GM21447 (cell line): Measurements from ENCODE around the gene FXYD6.
"Not testable (repeated sequence)": the region's sequence is repeated elsewhere in the genome, so short reads cannot be mapped to it uniquely, and the experiment has no call there.

Source experiments
- ATAC-seq: cut with Tn5 transposase; IDR thresholded peaks from one replicate; pipeline ENCODE4 v1.9.1; 2021; ENCODE audit not compliant: unreplicated experiment

Gene FXYD6, protein sequence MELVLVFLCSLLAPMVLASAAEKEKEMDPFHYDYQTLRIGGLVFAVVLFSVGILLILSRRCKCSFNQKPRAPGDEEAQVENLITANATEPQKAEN

GRCh38 chr11:117876341-117877119 lies at the start of gene FXYD6:
FXYD6 (minus strand) TSS chr11:117876658; CDS start chr11:117842776, 33,882 bp downstream.
- no peak for ATAC-seq

- not testable (repeated sequence) for ATAC-seq
Observed at GRCh38 chr11:117926166-117926565, 49.7 kb upstream of the FXYD6 start.

DNA sequence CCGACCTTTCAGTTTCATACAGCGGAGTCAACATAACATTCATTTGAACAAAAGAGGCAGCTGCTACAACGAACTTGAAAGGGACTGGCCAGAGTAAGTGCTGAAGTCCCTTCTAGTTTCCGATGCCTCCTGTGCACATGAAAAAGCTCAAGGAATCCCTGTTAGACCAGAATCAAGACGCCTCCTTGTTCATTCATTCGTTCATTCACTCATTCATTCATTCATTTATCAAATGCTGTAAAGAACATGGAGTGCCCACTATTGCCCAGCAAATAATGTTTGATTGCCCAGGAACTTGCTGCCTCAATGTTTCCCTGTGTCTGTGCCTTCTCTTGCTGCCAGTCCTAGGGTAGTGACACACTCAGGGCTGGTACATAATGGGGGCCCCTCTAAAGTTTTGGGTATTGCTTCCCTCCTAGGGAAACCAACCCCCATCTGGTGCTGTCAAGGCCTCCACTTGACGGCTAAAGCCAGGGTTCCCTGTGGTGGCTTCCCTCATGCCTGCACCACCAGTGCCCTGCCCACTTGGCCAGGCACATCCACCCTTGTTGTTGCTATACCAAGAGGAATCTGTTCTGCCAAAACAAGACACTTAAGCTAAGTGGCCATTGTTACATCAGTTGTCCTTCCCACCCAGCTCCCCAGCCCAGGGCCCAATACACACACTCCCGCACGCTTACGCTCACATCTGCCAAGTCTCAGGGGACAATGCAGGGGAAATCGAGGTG lies 48.9 kb upstream of the FXYD6 start:
- no peak for ATAC-seq

DNA sequence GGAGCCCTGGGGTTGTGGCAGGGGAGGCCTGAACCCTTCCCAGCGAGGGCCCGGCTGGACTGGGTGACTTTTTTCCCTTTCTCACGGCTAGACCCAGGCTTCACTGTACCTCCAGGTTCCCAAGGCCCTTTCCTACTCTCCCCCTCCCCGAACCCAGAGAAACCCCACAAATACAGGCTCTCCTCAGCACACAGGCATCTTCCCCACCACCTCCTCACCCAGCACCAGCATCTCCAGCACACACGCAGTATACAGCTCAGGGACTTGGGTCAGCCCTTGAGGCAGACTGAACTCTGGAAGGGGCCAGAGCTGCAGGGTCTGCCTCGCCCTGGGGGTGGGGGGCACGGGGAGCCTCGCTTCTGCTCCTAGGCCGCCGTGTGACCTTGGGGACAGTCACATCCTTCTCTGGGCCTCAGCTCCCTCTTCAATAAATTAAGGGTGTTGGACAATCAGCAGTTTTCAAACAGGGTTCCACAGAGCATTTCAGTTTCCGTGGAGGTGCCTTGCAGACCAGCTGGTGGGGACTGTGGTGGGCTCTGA lies 48.2 kb upstream of the FXYD6 start:
- ATAC-seq, result no peak

DNA sequence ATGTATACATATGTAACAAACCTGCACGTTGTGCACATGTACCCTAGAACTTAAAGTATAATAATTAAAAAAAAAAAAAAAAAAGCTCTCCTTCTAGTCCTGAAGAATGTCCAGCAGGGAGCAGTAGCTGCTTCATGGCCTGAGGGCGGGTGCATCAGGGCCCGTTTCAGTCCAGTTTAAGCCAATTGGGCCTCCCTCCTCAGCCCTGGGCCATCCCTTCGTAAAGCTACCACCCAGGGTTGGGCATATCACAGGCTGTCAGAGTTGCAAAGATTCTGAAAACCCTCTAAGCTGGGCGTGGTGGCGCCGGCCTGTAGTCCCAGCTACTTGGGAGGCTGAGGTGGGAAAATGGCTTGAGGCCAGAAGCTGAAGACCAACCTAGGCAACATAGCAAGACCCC lies 47.3 kb upstream of the FXYD6 start:
- ATAC-seq, result no peak

DNA sequence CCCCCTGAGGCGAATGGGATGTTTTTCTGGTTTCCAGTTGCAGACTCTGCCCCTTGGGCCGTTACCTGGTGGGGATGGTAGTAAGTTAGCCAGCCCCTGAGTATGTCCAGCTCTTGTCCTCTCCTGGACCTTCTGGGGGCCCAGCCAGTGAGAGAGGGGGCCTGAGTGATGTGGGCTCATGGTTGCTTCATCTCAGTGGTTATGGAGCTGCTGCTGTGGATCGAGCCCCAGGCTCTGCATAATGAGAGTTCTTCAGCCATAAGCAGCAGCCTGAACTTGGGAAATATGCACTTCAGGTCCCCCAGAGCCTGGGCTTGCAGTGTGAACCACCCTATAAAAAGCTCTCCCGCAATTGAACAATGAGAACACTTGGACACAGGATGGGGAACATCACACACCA lies 46.8 kb upstream of the FXYD6 start:
- ATAC-seq, result no peak

GRCh38 chr11:117921893-117922292 lies 45.4 kb upstream of the FXYD6 start:
- ATAC-seq, result no peak

DNA sequence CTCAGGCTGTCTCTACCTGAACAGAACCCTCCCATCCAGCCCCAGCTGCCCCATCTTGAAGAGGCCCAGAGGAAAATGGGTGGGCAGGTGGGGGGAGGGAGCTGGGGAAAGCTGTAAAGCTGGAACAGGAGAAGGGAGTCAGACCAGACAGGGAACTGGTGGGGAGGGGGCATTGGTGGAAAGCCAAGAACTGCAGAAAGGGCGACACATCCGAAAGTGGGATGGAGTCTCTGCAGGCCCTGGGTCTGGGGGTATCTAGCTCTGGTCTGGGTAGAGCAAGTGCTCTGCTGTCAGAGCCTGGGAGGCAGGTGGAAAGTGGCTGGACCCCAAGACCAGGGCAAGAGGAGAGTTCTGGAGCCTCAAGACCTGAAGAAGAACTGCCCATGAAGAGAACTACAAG lies 45.0 kb upstream of the FXYD6 start:
- no peak for ATAC-seq

- ATAC-seq, result no peak
Observed at GRCh38 chr11:117919781-117920221, 43.3 kb upstream of the FXYD6 start.

DNA sequence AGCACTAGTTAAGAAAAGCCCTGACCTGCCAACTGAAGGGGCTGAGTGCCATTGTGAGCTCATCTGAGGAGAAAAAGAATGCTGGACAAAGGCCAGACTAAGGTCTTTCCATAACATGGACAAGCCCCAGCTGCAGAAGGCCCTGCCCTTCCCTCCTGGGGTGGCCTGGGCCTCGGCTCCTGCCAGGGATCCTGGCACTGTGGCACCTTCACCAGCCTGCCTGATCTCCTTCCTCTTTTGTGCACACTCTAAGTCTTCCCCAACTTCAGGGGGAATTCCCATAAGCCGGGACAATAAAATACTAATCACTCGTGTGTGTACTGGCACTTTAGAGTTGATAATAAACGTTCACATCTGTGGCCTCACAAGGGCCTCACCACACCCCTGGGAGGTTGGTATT lies 42.9 kb upstream of the FXYD6 start:
- no peak for ATAC-seq

- no peak for ATAC-seq
Observed at GRCh38 chr11:117918366-117919255, 42.2 kb upstream of the FXYD6 start.

- ATAC-seq, result no peak
Observed at GRCh38 chr11:117917591-117918151, 41.2 kb upstream of the FXYD6 start.

DNA sequence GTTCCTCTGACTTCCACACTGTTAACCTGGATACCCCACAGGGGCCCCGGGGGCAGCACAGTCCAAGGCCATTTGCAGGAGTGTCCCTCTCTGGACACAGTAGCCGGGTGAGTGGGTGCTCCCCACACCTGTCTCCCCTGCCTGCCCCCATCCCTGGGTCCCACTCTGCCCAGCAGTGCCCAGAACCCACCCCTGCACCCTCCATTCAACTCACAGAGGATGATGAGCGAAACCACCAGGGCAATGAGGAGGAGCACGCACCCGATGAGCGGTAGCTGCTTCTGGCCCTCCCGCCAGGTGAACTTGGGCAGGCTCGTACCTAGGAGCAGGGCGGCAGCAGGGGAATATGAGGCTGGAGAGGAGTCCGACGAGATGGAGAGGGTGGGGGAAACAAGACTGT lies 40.5 kb upstream of the FXYD6 start:
- ATAC-seq, result no peak

DNA sequence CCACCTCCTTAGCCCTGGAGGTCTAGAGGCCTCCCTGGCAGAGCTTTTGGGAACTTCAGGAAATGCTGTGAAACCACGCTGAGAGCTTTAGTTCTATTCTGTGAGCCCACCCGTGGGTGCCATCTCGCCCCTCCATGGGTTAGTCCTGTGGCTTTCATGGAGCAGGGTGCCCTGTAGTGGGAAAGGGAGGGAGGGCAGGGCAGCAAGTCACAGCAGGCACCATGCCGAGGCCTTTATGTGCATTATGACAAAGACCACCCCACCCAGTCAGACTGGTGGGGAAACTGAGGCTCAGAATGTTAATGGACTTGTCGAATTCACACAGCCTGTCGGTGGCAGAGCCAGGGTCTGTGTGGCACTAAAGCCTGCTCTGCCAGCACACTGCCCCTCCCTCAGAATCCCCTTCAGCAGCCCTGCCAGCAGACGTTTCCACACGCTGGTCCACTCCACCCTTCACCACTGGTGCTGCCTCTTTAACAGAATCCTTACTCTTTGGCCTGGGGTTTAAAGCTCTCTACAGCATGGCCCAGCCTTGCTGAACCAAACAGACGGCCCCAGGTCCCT lies 39.3 kb upstream of the FXYD6 start:
- ATAC-seq, result no peak

GRCh38 chr11:117914991-117915618 lies 38.6 kb upstream of the FXYD6 start:
- ATAC-seq, result no peak

DNA sequence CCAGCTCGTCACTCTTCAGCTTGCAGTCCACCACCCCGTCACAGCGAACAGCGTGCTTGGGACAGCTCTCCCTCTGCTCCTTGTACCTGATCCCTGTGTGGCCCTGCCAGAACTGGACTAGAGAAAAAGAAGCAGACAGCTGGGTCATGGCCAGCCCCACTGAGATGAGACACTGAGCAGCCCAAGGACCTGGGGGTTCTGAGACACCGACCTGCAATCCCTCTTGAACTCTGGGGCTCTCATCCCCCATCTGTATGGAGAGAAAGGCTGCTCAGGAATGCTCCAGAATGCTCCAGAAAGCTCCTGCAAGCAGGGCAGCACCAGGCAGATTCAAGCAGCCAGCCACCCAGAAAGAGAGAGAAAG lies 37.9 kb upstream of the FXYD6 start:
- no peak for ATAC-seq

DNA sequence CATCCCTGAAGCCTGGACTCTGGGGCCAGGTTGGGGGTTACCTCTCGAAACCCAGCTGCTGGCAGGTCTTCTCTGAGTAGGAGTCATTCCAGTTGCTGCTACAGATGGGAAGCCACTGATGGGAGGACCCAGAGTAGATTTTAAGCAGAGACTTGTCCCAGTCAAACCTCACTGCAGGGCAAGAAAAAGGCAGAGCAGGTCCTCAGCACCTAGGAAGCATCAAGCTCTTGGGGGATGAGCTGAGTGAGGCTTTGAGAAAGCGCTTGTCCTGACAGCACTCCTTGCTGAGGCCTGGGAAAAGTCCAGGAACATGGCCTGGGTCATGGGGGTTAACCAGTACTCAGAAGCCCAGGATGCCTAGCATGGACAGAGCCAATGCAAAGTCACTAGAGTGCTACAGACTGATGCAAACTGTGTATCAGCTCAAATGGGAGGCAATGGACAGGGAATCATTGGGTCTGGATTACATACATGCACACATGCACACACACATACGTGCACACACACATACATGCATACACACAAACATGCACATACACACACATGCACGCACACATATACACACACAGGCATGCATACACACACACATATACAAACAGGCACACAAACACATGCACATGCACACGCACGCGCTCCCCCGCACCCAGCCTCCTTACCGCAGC lies 37.4 kb upstream of the FXYD6 start:
- no peak for ATAC-seq

DNA sequence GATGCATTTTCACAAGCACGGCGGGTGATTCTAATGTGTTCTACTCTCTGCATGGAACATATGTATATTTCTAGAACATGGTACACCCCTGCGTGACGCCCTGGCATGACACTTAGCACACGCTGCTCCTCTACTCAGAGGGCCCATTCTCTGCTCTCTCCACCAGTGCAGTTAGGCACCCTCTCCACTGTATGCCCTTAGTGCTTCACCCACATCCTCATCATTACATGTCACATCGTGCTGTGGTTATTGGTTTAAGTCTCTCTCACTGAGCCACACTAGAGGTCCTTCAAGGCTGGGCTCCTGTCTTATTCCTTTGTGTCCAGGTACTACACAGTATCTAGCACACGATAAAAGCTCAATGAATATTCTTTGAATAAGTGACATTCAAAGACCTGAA lies 36.0 kb upstream of the FXYD6 start:
- ATAC-seq, result no peak

DNA sequence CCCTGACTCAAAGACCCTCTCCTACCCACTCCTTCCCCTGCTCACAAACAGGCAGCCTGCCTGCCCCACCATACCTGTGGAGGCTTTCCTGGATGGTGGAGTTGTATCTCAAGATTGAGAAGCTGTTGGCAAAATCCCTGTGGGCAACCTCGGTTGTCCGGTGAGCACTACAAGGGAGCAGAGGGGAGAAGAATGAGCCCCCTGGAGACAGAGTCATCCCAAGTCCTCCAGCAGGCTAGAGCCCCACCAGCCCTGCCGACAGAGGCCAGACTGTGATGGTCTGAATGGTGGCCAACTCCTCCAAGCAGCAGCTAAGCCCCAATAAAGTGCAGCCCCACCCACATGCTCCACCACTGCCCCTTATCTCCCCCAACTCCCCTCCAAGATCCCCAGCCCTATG lies 35.2 kb upstream of the FXYD6 start:
- no peak for ATAC-seq
